HG02678 (cell line): ENCODE data around the gene PEF1.

Experiments
- ATAC-seq: cut with Tn5 transposase; IDR thresholded peaks from one replicate; pipeline ENCODE4 v1.9.1; 2021; ENCODE audit warnings: mild to moderate bottlenecking, moderate library complexity; ENCODE audit not compliant: unreplicated experiment

PEF1 gene

GRCh38 chr1:31655756-31656155, 11.1 kb upstream of the PEF1 start:
- ATAC-seq, result no peak

- no peak for ATAC-seq
Observed at GRCh38 chr1:31655104-31655503, 10.4 kb upstream of the PEF1 start.

- no peak for ATAC-seq
Observed at GRCh38 chr1:31654474-31654776, 9.7 kb upstream of the PEF1 start.

DNA sequence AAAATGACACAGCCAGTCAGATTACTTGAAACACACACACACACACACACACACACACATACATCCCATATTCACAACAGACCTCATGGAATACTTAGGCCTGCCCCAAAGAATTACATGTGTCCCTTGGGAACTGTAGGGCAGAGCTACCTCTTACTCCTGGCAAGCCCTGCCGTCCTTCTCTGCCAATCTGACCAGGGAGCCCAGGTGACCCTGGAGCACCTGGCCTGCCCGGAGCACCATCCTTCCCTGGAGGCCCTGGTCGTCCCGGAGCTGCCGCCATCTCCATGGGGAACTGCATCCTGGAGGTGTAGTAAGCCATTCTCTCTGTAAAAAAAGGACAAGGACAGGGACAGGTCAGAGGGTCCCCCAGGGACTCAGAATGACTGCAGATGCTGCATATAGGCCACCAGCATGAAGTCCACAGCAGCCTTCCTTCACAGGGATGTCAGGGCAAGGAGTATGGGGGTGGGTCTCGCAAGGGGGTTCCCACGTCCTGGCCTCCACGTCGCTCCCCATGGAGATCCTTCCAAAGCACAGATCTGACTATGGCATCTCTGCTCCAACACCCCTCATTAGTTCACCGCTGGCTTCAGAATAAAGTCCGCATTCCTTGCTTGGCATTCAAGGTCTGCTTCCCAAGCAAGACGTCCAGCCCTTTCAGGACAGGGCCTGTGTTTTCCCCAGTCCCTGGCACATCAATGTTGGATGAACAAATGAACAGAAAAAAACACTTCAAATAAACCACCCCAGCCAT, 9.2 kb upstream of the PEF1 start:
- no peak for ATAC-seq

- ATAC-seq, result no peak
Observed at GRCh38 chr1:31652891-31653499, 8.3 kb upstream of the PEF1 start.

DNA sequence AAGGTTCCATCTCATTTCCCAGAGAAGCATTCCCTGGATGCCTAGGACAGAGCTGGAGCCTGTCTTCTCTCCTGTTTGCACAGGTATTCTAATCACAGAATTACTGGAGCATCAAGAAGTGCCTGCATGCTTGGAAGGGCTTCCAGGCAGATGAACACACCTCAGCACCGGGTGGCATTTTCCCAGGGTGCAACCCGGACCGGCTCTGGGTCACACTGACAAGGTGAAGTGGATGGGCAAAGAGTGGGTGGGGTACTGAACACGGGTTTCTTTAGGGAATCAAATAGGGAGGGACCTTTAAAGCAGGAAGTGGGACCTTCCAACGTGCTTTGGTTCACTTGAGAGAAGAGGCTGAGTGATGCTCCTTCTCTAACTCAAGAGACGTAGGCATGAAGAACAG, 7.1 kb upstream of the PEF1 start:
- no peak for ATAC-seq

- ATAC-seq, result no peak
Observed at GRCh38 chr1:31651089-31651420, 6.4 kb upstream of the PEF1 start.

DNA sequence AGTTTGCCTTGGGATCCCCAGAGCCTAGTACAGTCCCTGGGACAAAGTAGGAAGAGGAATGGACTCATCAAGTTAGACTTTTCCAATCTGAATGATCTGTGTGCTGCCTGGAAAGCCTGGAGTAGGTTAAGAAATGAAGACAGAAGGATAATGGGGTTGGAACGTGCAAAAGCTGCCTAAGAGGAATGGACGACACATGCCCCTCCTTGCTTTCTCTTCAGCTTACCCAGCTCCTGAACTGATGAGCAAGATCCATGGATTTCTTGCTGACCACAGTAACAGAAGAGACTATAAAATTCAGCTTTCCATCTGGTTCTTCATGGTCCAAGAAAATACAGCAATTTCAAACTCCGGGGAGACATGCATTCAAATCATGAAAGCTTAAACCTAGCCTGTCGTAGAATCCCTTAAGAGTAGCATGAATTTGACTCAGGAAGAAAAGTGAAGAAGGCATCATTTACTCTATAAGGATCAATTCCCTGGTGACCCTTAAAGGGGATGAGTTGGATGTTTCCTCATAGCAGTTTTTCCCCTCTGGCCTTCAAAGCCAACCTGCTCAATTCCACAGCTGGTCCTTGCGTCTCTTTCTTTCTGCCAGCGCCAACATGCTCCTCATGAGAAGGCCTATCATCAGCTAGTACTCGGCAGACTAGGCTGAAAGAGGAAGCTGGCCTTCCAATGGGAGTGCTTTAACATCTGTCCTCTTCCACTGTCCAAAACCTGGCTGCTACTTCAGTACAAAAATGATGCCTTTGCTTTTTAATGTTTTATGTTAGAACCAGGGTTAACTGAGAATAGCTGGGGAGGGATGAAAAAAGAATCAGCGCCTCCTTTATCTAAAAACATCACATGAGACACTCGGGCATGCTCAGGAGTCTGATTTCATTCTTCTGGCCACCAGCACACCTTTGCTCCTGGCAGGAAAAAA, 5.7 kb upstream of the PEF1 start:
- no peak for ATAC-seq

- no peak for ATAC-seq
Observed at GRCh38 chr1:31648641-31649357, 4.1 kb upstream of the PEF1 start.

DNA sequence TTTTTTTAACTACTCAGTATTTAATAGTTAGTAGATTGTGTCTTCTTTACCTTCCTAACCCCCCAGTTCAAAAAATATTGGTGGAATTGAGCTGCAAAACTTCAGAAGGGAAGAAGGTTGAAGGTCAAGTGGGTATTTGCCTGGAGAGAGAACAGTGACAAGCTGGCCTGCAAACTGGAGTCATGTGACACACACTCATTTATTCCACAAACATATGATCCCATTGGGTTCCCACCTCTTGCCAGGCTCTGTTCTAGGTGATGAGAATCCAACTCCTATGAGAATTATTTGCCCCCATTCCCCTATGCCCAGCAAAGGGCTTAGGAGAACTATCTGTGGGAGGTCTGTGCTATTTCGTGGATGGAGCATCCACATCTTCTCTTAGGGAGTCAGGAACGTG, 3.5 kb upstream of the PEF1 start:
- ATAC-seq, result no peak

- no peak for ATAC-seq
Observed at GRCh38 chr1:31647106-31647505, 2.4 kb upstream of the PEF1 start.

GRCh38 chr1:31646259-31646960, 1.7 kb upstream of the PEF1 start:
- ATAC-seq, result no peak

DNA sequence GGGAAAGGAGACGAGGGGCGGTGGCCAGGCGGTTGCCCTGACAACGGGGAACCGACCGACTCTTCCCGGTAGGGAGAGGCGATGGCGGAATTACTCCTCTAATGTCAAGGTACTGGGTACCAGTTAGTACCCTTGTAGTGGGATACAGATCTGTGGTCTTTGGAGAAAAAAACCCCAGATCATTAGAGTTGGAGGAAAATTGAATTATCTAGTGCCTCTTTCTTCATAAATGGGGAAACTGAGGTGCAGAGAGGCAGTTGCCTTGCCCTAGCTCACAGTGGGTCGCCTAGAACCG, 545 bp upstream of the PEF1 start:
- ATAC-seq, result no peak

GRCh38 chr1:31643976-31644559, 608 bp downstream of the PEF1 start:
- no peak for ATAC-seq

- no peak for ATAC-seq
Observed at GRCh38 chr1:31642897-31643296, 1.8 kb downstream of the PEF1 start.

GRCh38 chr1:31642366-31642765, 2.3 kb downstream of the PEF1 start:
- ATAC-seq, result no peak

- no peak for ATAC-seq
Observed at GRCh38 chr1:31640964-31641363, 3.7 kb downstream of the PEF1 start.

DNA sequence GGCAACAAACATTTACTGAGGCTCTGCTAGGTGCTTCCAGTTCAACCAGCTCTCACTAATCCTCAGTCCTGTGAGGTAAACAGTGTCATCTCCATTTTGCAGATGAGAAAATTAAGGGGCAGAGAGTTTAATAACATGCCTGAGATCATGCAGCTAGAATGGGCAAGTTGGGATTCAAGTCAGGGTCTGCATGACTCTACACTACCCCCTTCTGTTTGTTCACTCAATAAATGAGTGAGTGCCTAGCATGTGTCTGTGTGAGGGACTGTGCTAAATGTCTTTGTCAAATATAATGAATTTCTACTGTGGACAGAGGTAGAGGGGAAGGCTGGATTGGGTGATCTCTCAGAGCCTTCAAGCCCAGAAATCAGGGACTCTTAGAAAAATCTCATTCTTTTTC, 4.5 kb downstream of the PEF1 start:
- no peak for ATAC-seq

DNA sequence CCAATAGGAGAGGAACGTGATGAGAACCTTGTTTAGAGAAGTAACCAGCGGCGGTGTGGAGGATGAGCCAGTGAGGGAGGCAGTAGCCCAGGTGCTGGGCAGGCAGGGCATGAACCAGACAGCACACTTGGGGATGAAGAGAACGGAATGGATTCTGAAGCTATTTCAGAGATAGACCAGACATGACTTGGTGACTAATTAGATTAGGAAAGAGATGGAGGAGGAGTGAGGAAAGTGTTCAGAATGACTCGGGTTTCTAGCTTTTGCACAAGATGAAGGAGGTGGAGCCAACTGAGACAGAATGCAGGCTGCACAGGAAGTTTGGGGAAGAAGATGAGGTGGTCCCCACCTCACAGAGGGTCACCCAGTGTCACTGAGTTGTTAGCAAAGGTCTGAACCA, 5.1 kb downstream of the PEF1 start:
- no peak for ATAC-seq

DNA sequence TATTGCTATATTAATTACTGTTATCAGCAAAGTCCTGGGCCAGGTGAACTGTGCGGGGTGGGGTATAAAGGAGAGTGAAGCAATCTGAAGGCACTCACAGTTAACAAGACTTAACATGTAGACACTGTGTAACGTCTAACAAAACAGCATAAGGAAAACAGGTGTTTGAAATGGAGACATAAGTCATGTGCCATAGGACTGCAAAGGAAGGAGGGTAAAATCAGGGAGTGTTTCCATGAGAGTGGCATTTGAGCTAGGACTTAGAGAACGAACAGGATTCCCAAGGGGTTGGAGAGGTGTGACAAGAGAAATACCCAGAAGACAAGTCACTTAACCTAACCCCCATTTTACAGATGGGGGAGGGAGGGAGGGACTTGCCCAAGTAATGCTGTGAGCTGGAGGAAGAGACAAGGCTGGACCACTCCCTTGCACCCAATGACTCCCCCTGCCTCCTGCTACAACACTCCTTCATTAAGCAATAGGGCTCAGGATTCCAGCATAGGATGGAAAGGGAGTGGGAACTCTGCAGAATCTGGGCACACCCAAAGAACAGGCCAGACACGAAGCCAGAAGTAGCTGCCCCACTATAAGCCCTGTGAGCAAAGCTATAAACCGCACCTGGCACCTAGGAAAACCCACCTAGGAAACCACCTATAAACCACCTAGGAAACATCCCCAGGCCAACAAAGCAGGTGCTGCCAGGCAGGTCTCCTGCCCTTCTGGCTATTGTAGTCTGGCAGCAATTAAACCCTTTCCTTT, 6.6 kb downstream of the PEF1 start:
- no peak for ATAC-seq
